Testis (tissue), 3 donors: ENCODE measurements around the gene ZNRF3. TPM values are rescaled to one million over a fixed set of nuclear protein-coding genes. Genes with fewer than 3 reads are reported as not detected.
"Not testable (repeated sequence)": the region's sequence is repeated elsewhere in the genome, so short reads cannot be mapped to it uniquely, and the experiment has no call there.

Experiments
- DNase-seq: peaks from one replicate; pipeline ENCODE4 v3.0.0-alpha.2; 2019
- H3K27ac ChIP-seq, 2 donors: fragments of 200-600 bp; sonication (generic); one replicate each; pipeline ENCODE4 v1.5.1; 2019
- H3K27me3 ChIP-seq: fragments of 200-600 bp; sonication (generic); one replicate; pipeline ENCODE4 v1.5.1; 2019
- H3K36me3 ChIP-seq: fragments of 200-600 bp; sonication (generic); one replicate; pipeline ENCODE4 v1.5.1; 2017; ENCODE audit warnings: low read depth; ENCODE audit errors: missing control alignments
- H3K4me1 ChIP-seq: fragments of 200-600 bp; sonication (generic); one replicate; pipeline ENCODE4 v1.5.1; 2019
- H3K4me3 ChIP-seq, 2 donors: fragments of 200-600 bp; sonication (generic); one replicate each; pipeline ENCODE4 v1.5.1; 2017 to 2019
- H3K9me3 ChIP-seq: fragments of 200-600 bp; sonication (generic); one replicate; pipeline ENCODE4 v1.5.1; 2017
- POLR2A ChIP-seq: fragments of 450-650 bp; IDR thresholded peaks from one replicate; pipeline ENCODE4 v1.6.1; 2017; ENCODE audit warnings: antibody characterized with exemption, mild to moderate bottlenecking, moderate library complexity
- WGBS, 2 donors: methylation state at CpG; one replicate each; pipeline ENCODE4 v1.1.5; 2018; 5-methylcytosine and 5-hydroxymethylcytosine counted together
- intact Hi-C: fragments of 100-400 bp; cut with DNase I; formaldehyde crosslinking; loops from one replicate; pipeline ENCODE4 v1.15.1; 2023; ENCODE audit warnings: low total_unique reads
- polyA plus RNA-seq: library from polyadenylated mRNA; stranded (reverse); fragments of 350-450 nt; fragmentation: Illumina TruSeq; extraction: RNeasy Lipid Tissue Mini Kit (QIAGEN cat#74804); gene quantifications from one replicate; pipeline ENCODE4 v1.2.3, GENCODE V29; 2014; ENCODE audit warnings: low read depth, low replicate concordance; ENCODE audit not compliant: insufficient read depth
- total RNA-seq, 2 donors: library from RNA; depleted of rRNA; stranded (reverse); fragments of >200 nt; gene quantifications; one replicate each; pipeline ENCODE4 v1.2.3, GENCODE V29; 2016
- TF ChIP-seq, protein P1 (sequence below), 3 experiments: fragments of 450-650 bp in 2 of 3; fragments of 200-600 bp in 1 of 3; sonication (generic) in 1 of 3; IDR thresholded peaks; one replicate each; pipeline ENCODE4 v1.5.1; 2016 to 2019; ENCODE audit warnings: antibody characterized with exemption in 3 of 3, mild to moderate bottlenecking in 2 of 3, moderate library complexity in 1 of 3

The ZNRF3 gene
- total and polyA plus RNA-seq, 3 donors from 2014 or later: 13.9 to 44.5 (median 32.2) TPM

DNA sequence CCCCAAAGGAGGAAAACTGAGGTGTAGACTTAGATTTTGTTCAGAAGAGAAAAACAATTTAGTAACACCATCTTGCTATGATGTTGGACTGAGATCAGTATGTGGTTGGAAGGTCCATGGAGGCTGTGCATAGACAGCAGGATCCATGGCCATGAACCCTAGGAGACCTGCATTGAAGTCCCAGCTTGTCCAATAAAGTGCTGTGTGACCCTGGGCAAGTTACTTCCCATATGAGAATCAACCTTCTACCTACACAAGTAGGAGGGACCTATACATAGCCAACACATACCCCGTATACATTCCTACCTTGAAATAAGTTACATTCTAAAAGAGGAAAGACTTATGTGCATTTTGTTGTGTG lies 27.3 kb upstream of the ZNRF3 start:
- 100% methylated on average over 1 of the region's 1 CpG for WGBS, 2 donors
- Histone ChIP-seq H3K36me3 (no peaks in the 10 kb centered on the region), H3K4me3 (no peak overlapping the region), H3K4me1 (no peaks in the 10 kb centered on the region), H3K27ac (no peak overlapping the region), H3K9me3 (no peaks in the 10 kb centered on the region), H3K27me3 (no peaks in the 10 kb centered on the region)
- DNase-seq: no peak
- intact Hi-C loops: loop anchor here (10.0 kb wide), 1 partner anchor 189 kb away; no protein-coding TSS in a partner anchor
- no peak for TF ChIP-seq POLR2A
- TF ChIP-seq, protein P1, sequence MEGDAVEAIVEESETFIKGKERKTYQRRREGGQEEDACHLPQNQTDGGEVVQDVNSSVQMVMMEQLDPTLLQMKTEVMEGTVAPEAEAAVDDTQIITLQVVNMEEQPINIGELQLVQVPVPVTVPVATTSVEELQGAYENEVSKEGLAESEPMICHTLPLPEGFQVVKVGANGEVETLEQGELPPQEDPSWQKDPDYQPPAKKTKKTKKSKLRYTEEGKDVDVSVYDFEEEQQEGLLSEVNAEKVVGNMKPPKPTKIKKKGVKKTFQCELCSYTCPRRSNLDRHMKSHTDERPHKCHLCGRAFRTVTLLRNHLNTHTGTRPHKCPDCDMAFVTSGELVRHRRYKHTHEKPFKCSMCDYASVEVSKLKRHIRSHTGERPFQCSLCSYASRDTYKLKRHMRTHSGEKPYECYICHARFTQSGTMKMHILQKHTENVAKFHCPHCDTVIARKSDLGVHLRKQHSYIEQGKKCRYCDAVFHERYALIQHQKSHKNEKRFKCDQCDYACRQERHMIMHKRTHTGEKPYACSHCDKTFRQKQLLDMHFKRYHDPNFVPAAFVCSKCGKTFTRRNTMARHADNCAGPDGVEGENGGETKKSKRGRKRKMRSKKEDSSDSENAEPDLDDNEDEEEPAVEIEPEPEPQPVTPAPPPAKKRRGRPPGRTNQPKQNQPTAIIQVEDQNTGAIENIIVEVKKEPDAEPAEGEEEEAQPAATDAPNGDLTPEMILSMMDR (IDR thresholded peaks at IDR 0.05): no peak

DNA sequence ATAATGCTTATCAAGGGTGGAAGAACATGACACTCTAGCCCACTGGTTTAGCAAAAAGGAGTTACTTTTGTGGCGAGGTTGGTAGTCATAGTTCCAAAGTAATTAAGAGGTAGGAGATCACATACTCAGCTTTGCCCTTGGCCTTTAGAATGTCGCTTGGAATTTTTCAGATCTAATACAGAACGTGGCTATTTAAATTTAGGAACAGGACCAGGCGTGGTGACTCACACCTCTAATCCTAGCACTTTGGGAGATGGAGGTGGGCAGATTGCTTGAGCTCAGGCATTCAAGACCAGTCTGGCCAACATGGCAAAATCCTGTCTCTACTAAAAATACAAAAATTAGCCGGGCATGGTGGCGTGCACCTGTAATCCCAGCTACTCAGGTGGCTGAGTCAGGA lies 26.1 kb upstream of the ZNRF3 start:
- 67 to 78% methylated on average over 6 of the region's 6 CpGs for WGBS, 2 donors
- no peaks in the 10 kb centered on the region for H3K9me3 ChIP-seq
- H3K4me1 ChIP-seq: no peaks in the 10 kb centered on the region
- no peak overlapping the region for H3K27ac ChIP-seq
- no peaks in the 10 kb centered on the region for H3K27me3 ChIP-seq
- intact Hi-C loops: loop anchor here (10.0 kb wide), 1 partner anchor 188 kb away; no protein-coding TSS in a partner anchor
- no peak overlapping the region for H3K4me3 ChIP-seq
- H3K36me3 ChIP-seq: no peaks in the 10 kb centered on the region
- no peak for DNase-seq
- no peak for TF ChIP-seq POLR2A
- TF ChIP-seq, protein P1 (IDR thresholded peaks at IDR 0.05): no peak

DNA sequence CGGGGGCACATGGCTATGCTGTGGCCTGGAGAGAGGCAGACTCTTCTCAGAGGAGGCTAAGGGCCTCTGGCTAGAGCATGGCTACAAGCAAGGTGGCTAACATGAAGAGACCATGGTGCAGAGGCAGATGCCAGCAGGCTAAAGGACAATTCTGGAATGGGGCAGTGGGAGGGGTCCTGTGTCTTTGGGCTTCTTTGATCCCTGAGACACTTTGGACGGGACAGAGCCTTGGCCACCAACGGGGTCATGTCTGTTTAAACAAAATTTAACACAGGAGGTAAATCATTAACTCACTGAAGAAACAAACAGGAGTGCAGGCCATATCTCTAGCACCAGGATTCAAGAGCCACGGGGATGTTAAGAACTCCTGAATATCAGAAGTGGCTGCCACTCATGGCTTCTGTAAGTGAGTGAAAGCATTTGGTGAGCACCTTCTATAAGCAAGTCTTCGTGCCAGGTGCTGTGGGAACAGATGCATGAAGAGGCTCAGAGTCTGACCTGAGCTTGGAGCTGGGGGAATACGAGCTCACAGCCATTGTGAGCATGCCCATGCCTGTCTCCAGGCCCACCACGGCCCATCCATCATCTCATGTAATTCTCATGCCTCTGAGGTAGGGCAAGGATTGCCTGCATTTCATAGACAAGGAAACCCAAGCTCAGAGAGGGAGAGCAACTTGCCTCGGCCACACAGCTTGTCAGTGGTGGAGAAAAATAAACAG lies 18.3 kb upstream of the ZNRF3 start:
- H3K27me3 ChIP-seq: no peaks in the 10 kb centered on the region
- no peaks in the 10 kb centered on the region for H3K36me3 ChIP-seq
- intact Hi-C loops: no loop called here
- no peak overlapping the region for H3K4me3 ChIP-seq
- WGBS, 2 donors: 94% methylated on average over 6 to 8 of the region's 8 CpGs
- no peak for TF ChIP-seq POLR2A
- TF ChIP-seq, protein P1 (IDR thresholded peaks at IDR 0.05): no peak
- no peak for DNase-seq
- H3K4me1 ChIP-seq: no peaks in the 10 kb centered on the region
- no peak overlapping the region for H3K27ac ChIP-seq
- H3K9me3 ChIP-seq: no peaks in the 10 kb centered on the region

DNA sequence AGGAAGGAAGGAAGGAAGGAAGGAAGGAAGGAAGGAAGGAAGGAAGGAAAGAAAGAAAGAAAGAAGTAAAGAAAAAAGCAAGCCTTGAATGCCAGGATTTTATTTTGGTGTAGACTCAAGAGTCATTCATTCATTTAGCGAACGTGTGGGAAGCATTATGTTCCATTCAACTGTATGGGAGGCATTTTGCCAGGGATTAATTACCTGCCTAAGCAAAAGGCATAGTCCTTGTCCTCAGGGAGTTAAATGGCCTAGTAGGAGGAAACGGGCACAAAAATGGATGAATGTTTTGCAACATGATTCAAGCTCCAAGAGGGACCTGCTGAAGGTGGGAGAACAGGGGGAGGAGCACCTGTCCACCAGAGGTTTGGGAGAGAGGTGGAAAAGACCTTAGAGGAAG lies 16.2 kb upstream of the ZNRF3 start:
- H3K36me3 ChIP-seq: no peaks in the 10 kb centered on the region
- DNase-seq: no peak
- TF ChIP-seq, protein P1 (IDR thresholded peaks at IDR 0.05): no peak
- no peak for TF ChIP-seq POLR2A
- no peak overlapping the region for H3K4me3 ChIP-seq
- no peak overlapping the region for H3K27ac ChIP-seq
- intact Hi-C loops: no loop called here
- H3K9me3 ChIP-seq: no peaks in the 10 kb centered on the region
- no peaks in the 10 kb centered on the region for H3K4me1 ChIP-seq
- H3K27me3 ChIP-seq: no peaks in the 10 kb centered on the region
- 50 to 57% methylated on average over 3 of the region's 3 CpGs for WGBS, 2 donors

DNA sequence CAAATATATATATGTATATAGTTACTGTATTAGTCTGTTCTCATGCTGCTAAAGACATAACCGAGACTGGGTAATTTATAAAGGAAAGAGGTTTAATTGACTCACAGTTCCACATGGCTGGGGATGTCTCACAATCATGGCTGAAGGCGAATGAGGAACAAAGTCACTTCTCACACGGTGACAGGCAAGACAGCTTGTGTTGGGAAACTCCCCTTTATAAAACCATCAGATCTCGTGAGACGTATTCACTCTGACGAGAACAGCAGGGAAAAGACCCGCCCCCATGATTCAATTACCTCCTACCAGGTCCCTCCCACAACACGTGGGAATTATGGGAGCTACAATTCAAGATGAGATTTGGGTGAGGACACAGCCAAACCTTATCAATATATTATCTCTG lies 15.0 kb upstream of the ZNRF3 start:
- intact Hi-C loops, H3K27me3 ChIP-seq, H3K4me1 ChIP-seq, H3K9me3 ChIP-seq, H3K4me3 ChIP-seq, DNase-seq, H3K27ac ChIP-seq, H3K36me3 ChIP-seq: not testable (repeated sequence)
- 57 to 67% methylated on average over 8 of the region's 8 CpGs for WGBS, 2 donors
